Fibroblast of mammary gland (primary cell): ENCODE measurements around the gene CORT.

Source experiments
- DNase-seq: peaks from one replicate; pipeline ENCODE4 v3.0.0-alpha.2; 2010; ENCODE audit warnings: low read depth
- H3K4me3 ChIP-seq: 2 replicates; pipeline ENCODE4 v1.5.1; 2011; ENCODE audit warnings: low read depth, mild to moderate bottlenecking, low read length, moderate library complexity; ENCODE audit not compliant: control insufficient read depth
- CTCF ChIP-seq: conservative IDR thresholded peaks from 2 replicates; pipeline ENCODE4 v1.5.1; 2011; ENCODE audit warnings: low read depth, low read length, inconsistent platforms; ENCODE audit not compliant: control insufficient read depth, insufficient read depth

The CORT gene

GRCh38 chr1:10437052-10437451 lies 12.8 kb upstream of the CORT start:
- DNase-seq = no peak
- no peak for TF ChIP-seq CTCF
- no peak overlapping the region for H3K4me3 ChIP-seq

GRCh38 chr1:10438677-10439163 lies 11.1 kb upstream of the CORT start:
- DNase-seq = no peak
- H3K4me3 ChIP-seq = no peak overlapping the region
- TF ChIP-seq CTCF = no peak

- no peak overlapping the region for H3K4me3 ChIP-seq
- no peak for DNase-seq
- no peak for TF ChIP-seq CTCF
Observed at GRCh38 chr1:10440305-10440704, 9.5 kb upstream of the CORT start.

GRCh38 chr1:10440794-10441193 lies 9.0 kb upstream of the CORT start:
- no peak overlapping the region for H3K4me3 ChIP-seq
- no peak for DNase-seq
- TF ChIP-seq CTCF = no peak

GRCh38 chr1:10444248-10444647 lies 5.6 kb upstream of the CORT start:
- no peak for TF ChIP-seq CTCF
- no peak for DNase-seq
- no peak overlapping the region for H3K4me3 ChIP-seq

- TF ChIP-seq CTCF = no peak
- no peak overlapping the region for H3K4me3 ChIP-seq
- no peak for DNase-seq
Observed at GRCh38 chr1:10444795-10445397, 4.9 kb upstream of the CORT start.
